ENCODE measurements around the gene BST1. TPM values are rescaled to one million over a fixed set of nuclear protein-coding genes. Genes with fewer than 3 reads are reported as not detected.

Gene BST1
- total RNA-seq, 1 experiment from 2014 or later, result 1.4 TPM

DNA sequence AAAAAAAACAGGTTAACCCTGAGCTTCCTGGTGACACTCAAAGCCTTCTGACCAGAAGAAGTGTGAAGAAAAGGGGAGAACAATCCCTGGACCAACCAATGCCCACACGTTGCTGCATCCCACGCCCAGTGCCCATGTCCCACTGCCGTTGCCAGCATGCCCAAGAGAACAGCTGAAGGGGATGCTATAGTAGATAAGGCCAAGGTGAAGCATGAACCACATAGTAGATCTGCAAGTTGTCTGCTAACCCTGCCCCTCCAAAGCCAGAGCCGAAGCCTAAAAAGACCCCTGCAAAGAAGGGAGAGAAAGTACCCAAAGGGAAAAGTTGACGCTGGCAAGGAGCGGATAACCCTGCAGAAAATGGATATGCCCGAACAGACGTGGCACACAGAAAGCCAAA is 64.0 kb downstream of the BST1 start:
- CTCF ChIA-PET, result interaction anchor here (1.0 to 1.1 kb wide), 2 partner anchors 30 to 116 kb away, joined by 3 read pairs; no protein-coding TSS in a partner anchor
- H3K27me3 Mint-ChIP-seq (ENCODE audit: low read depth), result no peaks in the 10 kb centered on the region; the same call in 1 of the 2 replicates
- no peak overlapping the region for H3K4me3 Mint-ChIP-seq

More for the DNA sequence above, 64.0 kb downstream of the BST1 start:
- no peak for ATAC-seq
- H3K4me1 Mint-ChIP-seq, result no peaks in the 10 kb centered on the region
- TF ChIP-seq PRRX2 (CRISPR knock-in tag; IDR thresholded peaks at IDR 0.05), result no peak
- TF ChIP-seq NFYB (CRISPR knock-in tag; conservative IDR thresholded peaks at IDR 0.05; ENCODE audit: low read depth), result no peak
- TF ChIP-seq, protein P1, sequence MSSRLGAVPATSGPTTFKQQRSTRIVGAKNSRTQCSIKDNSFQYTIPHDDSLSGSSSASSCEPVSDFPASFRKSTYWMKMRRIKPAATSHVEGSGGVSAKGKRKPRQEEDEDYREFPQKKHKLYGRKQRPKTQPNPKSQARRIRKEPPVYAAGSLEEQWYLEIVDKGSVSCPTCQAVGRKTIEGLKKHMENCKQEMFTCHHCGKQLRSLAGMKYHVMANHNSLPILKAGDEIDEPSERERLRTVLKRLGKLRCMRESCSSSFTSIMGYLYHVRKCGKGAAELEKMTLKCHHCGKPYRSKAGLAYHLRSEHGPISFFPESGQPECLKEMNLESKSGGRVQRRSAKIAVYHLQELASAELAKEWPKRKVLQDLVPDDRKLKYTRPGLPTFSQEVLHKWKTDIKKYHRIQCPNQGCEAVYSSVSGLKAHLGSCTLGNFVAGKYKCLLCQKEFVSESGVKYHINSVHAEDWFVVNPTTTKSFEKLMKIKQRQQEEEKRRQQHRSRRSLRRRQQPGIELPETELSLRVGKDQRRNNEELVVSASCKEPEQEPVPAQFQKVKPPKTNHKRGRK (CRISPR knock-in tag; IDR thresholded peaks at IDR 0.05; ENCODE audit: borderline replicate concordance), result no peak
- TF ChIP-seq, protein P2, sequence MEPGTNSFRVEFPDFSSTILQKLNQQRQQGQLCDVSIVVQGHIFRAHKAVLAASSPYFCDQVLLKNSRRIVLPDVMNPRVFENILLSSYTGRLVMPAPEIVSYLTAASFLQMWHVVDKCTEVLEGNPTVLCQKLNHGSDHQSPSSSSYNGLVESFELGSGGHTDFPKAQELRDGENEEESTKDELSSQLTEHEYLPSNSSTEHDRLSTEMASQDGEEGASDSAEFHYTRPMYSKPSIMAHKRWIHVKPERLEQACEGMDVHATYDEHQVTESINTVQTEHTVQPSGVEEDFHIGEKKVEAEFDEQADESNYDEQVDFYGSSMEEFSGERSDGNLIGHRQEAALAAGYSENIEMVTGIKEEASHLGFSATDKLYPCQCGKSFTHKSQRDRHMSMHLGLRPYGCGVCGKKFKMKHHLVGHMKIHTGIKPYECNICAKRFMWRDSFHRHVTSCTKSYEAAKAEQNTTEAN (CRISPR knock-in tag; IDR thresholded peaks at IDR 0.05), result no peak
- TF ChIP-seq, protein P3, sequence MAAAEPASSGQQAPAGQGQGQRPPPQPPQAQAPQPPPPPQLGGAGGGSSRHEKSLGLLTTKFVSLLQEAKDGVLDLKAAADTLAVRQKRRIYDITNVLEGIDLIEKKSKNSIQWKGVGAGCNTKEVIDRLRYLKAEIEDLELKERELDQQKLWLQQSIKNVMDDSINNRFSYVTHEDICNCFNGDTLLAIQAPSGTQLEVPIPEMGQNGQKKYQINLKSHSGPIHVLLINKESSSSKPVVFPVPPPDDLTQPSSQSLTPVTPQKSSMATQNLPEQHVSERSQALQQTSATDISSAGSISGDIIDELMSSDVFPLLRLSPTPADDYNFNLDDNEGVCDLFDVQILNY (CRISPR knock-in tag; IDR thresholded peaks at IDR 0.05), result no peak
- TF ChIP-seq MYBL2 (CRISPR knock-in tag; IDR thresholded peaks at IDR 0.05), result no peak
- TF ChIP-seq ETV6 (CRISPR knock-in tag; IDR thresholded peaks at IDR 0.05), result no peak
- TF ChIP-seq ZNF138 (CRISPR knock-in tag; conservative IDR thresholded peaks at IDR 0.05), result no peak
- TF ChIP-seq, protein P4, sequence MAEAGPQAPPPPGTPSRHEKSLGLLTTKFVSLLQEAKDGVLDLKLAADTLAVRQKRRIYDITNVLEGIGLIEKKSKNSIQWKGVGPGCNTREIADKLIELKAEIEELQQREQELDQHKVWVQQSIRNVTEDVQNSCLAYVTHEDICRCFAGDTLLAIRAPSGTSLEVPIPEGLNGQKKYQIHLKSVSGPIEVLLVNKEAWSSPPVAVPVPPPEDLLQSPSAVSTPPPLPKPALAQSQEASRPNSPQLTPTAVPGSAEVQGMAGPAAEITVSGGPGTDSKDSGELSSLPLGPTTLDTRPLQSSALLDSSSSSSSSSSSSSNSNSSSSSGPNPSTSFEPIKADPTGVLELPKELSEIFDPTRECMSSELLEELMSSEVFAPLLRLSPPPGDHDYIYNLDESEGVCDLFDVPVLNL (CRISPR knock-in tag; IDR thresholded peaks at IDR 0.05; ENCODE audit: borderline replicate concordance, low read depth), result no peak
- TF ChIP-seq, protein P5, sequence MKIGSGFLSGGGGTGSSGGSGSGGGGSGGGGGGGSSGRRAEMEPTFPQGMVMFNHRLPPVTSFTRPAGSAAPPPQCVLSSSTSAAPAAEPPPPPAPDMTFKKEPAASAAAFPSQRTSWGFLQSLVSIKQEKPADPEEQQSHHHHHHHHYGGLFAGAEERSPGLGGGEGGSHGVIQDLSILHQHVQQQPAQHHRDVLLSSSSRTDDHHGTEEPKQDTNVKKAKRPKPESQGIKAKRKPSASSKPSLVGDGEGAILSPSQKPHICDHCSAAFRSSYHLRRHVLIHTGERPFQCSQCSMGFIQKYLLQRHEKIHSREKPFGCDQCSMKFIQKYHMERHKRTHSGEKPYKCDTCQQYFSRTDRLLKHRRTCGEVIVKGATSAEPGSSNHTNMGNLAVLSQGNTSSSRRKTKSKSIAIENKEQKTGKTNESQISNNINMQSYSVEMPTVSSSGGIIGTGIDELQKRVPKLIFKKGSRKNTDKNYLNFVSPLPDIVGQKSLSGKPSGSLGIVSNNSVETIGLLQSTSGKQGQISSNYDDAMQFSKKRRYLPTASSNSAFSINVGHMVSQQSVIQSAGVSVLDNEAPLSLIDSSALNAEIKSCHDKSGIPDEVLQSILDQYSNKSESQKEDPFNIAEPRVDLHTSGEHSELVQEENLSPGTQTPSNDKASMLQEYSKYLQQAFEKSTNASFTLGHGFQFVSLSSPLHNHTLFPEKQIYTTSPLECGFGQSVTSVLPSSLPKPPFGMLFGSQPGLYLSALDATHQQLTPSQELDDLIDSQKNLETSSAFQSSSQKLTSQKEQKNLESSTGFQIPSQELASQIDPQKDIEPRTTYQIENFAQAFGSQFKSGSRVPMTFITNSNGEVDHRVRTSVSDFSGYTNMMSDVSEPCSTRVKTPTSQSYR (CRISPR knock-in tag; IDR thresholded peaks at IDR 0.05), result no peak
- TF ChIP-seq NR3C1 (CRISPR knock-in tag; conservative IDR thresholded peaks at IDR 0.05; ENCODE audit: low read depth), result no peak
- no peak for TF ChIP-seq ZNF671 (CRISPR knock-in tag; IDR thresholded peaks at IDR 0.05)
- no peak for TF ChIP-seq ATF1 (CRISPR knock-in tag; IDR thresholded peaks at IDR 0.05)
- no peak for TF ChIP-seq ZNF263 (CRISPR knock-in tag; IDR thresholded peaks at IDR 0.05; ENCODE audit: low read depth)
- TF ChIP-seq, protein P6, sequence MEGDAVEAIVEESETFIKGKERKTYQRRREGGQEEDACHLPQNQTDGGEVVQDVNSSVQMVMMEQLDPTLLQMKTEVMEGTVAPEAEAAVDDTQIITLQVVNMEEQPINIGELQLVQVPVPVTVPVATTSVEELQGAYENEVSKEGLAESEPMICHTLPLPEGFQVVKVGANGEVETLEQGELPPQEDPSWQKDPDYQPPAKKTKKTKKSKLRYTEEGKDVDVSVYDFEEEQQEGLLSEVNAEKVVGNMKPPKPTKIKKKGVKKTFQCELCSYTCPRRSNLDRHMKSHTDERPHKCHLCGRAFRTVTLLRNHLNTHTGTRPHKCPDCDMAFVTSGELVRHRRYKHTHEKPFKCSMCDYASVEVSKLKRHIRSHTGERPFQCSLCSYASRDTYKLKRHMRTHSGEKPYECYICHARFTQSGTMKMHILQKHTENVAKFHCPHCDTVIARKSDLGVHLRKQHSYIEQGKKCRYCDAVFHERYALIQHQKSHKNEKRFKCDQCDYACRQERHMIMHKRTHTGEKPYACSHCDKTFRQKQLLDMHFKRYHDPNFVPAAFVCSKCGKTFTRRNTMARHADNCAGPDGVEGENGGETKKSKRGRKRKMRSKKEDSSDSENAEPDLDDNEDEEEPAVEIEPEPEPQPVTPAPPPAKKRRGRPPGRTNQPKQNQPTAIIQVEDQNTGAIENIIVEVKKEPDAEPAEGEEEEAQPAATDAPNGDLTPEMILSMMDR (IDR thresholded peaks at IDR 0.05), result no peak
- TF ChIP-seq ZNF232 (CRISPR knock-in tag; IDR thresholded peaks at IDR 0.05), result no peak
- TF ChIP-seq IRF2 (CRISPR knock-in tag; IDR thresholded peaks at IDR 0.05; ENCODE audit: borderline replicate concordance, low read depth), result no peak
- no peak for TF ChIP-seq TEAD4 (CRISPR knock-in tag; IDR thresholded peaks at IDR 0.05)
- no peak for TF ChIP-seq ZNF416 (CRISPR knock-in tag; IDR thresholded peaks at IDR 0.05)
- H3K27ac Mint-ChIP-seq, result no peak overlapping the region
- POLR2A ChIA-PET, result interaction anchor here (0.7 to 1.1 kb wide), 2 partner anchors 13 to 110 kb away, joined by 3 to 6 read pairs; no protein-coding TSS in a partner anchor
- H3K9me3 Mint-ChIP-seq, result peaks cover 5% of the 10 kb centered on the region
- DNase-seq (ENCODE audit: low spot score), result no peak
- no peaks in the 10 kb centered on the region for H3K36me3 Mint-ChIP-seq

Measured in WTC11 (cell line).